Smooth muscle cell (in vitro differentiated cells): ENCODE results near the gene SOX12. TPM values are rescaled to one million over a fixed set of nuclear protein-coding genes. Genes with fewer than 3 reads are reported as not detected.

ENCODE experiments used
- DNase-seq: peaks from one replicate; lab custom pipeline; 2025; ENCODE audit not compliant: unreplicated experiment; lab: John Stamatoyannopoulos, UW
- H2AFZ ChIP-seq: fragments of 200-600 bp; sonication (generic); 2 replicates; pipeline ENCODE4 v1.6.0; 2016; ENCODE audit warnings: antibody characterized with exemption, low read depth, mild to moderate bottlenecking
- H3F3A ChIP-seq: fragments of 200-600 bp; sonication (generic); 2 replicates; pipeline ENCODE4 v1.6.0; 2017; ENCODE audit warnings: antibody characterized with exemption, low read depth
- H3K27ac ChIP-seq: fragments of 200-600 bp; sonication (generic); 2 replicates; pipeline ENCODE4 v1.5.1; 2016; ENCODE audit warnings: low read depth, mild to moderate bottlenecking
- H3K27me3 ChIP-seq: fragments of 200-600 bp; sonication (generic); 2 replicates; pipeline ENCODE4 v1.6.1; 2016; ENCODE audit warnings: low read depth, mild to moderate bottlenecking
- H3K36me3 ChIP-seq: fragments of 200-600 bp; sonication (generic); 2 replicates; pipeline ENCODE4 v1.5.1; 2016; ENCODE audit warnings: low read depth
- H3K4me1 ChIP-seq: fragments of 200-600 bp; sonication (generic); 2 replicates; pipeline ENCODE4 v1.5.1; 2016; ENCODE audit warnings: low read depth
- H3K4me2 ChIP-seq: fragments of 200-600 bp; sonication (generic); 2 replicates; pipeline ENCODE4 v1.6.0; 2016; ENCODE audit warnings: mild to moderate bottlenecking
- H3K4me3 ChIP-seq: fragments of 200-600 bp; sonication (generic); 2 replicates; pipeline ENCODE4 v1.5.1; 2016; ENCODE audit warnings: mild to moderate bottlenecking
- H3K79me2 ChIP-seq: fragments of 200-600 bp; sonication (generic); 2 replicates; pipeline ENCODE4 v1.6.0; 2016; ENCODE audit warnings: low read depth, mild to moderate bottlenecking
- H3K9ac ChIP-seq: fragments of 200-600 bp; sonication (generic); 2 replicates; pipeline ENCODE4 v1.6.0; 2016; ENCODE audit warnings: low read depth
- H3K9me3 ChIP-seq: fragments of 200-600 bp; sonication (generic); replicated peaks from 2 replicates; pipeline ENCODE4 v1.5.1; 2016; ENCODE audit warnings: low read depth
- H4K20me1 ChIP-seq: fragments of 200-600 bp; sonication (generic); 2 replicates; pipeline ENCODE4 v1.6.0; 2016; ENCODE audit warnings: low read depth
- CTCF ChIP-seq: fragments of 200-600 bp; sonication (generic); IDR thresholded peaks from 2 replicates; pipeline ENCODE4 v1.5.1; 2017; ENCODE audit warnings: borderline replicate concordance, mild to moderate bottlenecking, antibody characterized with exemption; ENCODE audit not compliant: insufficient read depth, poor library complexity, severe bottlenecking
- WGBS: methylation state at CpG from one replicate; pipeline ENCODE4 v1.1.7; 2016; ENCODE audit warnings: low lambda C conversion rate; 5-methylcytosine and 5-hydroxymethylcytosine counted together
- polyA plus RNA-seq: library from polyadenylated mRNA; unstranded; fragments of >200 nt; fragmentation: Nextera tagmentation; extraction: Ambion mirVana; gene quantifications from 2 replicates; pipeline ENCODE4 v1.2.1, GENCODE V29; 2016
- total RNA-seq: library from RNA; depleted of rRNA; stranded (reverse); fragments of >200 nt; gene quantifications from 2 replicates; pipeline ENCODE4 v1.2.3, GENCODE V29; 2014

SOX12 gene
- total and polyA plus RNA-seq, 2 experiments from 2014 or later, result 7.1 to 17.7 TPM

GRCh38 chr20:277496-277781 lies 47.9 kb upstream of the SOX12 start:
- DNase-seq, result no peak
- no peak for TF ChIP-seq CTCF
- WGBS, result 19% methylated on average over 3 of the region's 3 CpGs

GRCh38 chr20:278181-278580 lies 47.2 kb upstream of the SOX12 start:
- H3K36me3 ChIP-seq, result no peaks in the 10 kb centered on the region
- no peak overlapping the region for H2AFZ ChIP-seq
- no peak for DNase-seq
- H3K4me3 ChIP-seq, result no peak overlapping the region
- H3K4me1 ChIP-seq, result no peaks in the 10 kb centered on the region
- 79% methylated on average over 5 of the region's 5 CpGs for WGBS
- H3K79me2 ChIP-seq, result no peaks in the 10 kb centered on the region
- no peaks in the 10 kb centered on the region for H3F3A ChIP-seq
- TF ChIP-seq CTCF, result no peak
- no peaks in the 10 kb centered on the region for H3K27me3 ChIP-seq
- no peaks in the 10 kb centered on the region for H4K20me1 ChIP-seq
- no peak overlapping the region for H3K27ac ChIP-seq
- H3K9ac ChIP-seq, result no peak overlapping the region
- H3K4me2 ChIP-seq, result no peak overlapping the region
- H3K9me3 ChIP-seq, result no peaks in the 10 kb centered on the region

More at GRCh38 chr20:277496-277781, 47.9 kb upstream of the SOX12 start:
- Histone ChIP-seq H3K27me3 (no peaks in the 10 kb centered on the region), H3K9ac (no peak overlapping the region), H3K4me3 (no peak overlapping the region), H4K20me1 (no peaks in the 10 kb centered on the region), H3K9me3 (no peaks in the 10 kb centered on the region), H3K79me2 (no peaks in the 10 kb centered on the region), H3K36me3 (no peaks in the 10 kb centered on the region), H3K4me2 (no peak overlapping the region), H2AFZ (no peak overlapping the region), H3F3A (no peaks in the 10 kb centered on the region), H3K4me1 (no peaks in the 10 kb centered on the region), H3K27ac (no peak overlapping the region)

- H3K4me2 ChIP-seq, result peak overlapping the region; percentile 67
Measured at GRCh38 chr20:278607-279571, 46.5 kb upstream of the SOX12 start.

More at GRCh38 chr20:278607-279571, 46.5 kb upstream of the SOX12 start:
- Histone ChIP-seq H3F3A (no peaks in the 10 kb centered on the region), H4K20me1 (no peaks in the 10 kb centered on the region), H3K27ac (no peak overlapping the region), H3K27me3 (no peaks in the 10 kb centered on the region), H3K4me3 (no peak overlapping the region), H3K4me1 (no peaks in the 10 kb centered on the region), H3K9ac (no peak overlapping the region), H2AFZ (no peak overlapping the region), H3K9me3 (no peaks in the 10 kb centered on the region), H3K36me3 (no peaks in the 10 kb centered on the region), H3K79me2 (no peaks in the 10 kb centered on the region)
- no peak for DNase-seq
- WGBS, result 68% methylated on average over 32 of the region's 88 CpGs
- no peak for TF ChIP-seq CTCF
